HG02571 (cell line): ENCODE measurements around the gene DCAKD.

Experiments
- ATAC-seq: cut with Tn5 transposase; IDR thresholded peaks from one replicate; pipeline ENCODE4 v1.9.1; 2021; ENCODE audit warnings: mild to moderate bottlenecking, moderate library complexity; ENCODE audit not compliant: unreplicated experiment

Gene DCAKD

GRCh38 chr17:45006927-45007461 is 44.4 kb downstream of the DCAKD start:
- no peak for ATAC-seq

DNA sequence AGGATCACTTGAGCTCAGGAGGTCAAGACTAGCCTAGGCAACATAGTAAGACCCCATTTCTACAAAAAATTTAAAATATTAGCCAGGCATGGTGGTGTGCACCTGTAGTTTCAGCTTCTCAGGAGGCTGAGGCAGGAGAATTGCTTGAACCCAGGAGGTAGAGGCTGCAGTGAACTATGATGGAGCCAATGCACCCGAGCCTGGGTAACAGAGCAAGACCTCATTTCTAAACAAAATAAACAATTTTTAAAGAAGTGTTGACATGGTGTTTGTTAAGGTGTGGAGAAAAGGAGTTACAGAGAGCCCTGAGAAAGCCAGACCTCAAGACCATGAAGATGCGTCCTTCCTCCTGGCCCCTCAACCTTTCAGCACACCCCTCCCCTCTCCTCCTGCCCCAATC is 45.7 kb downstream of the DCAKD start:
- no peak for ATAC-seq

- ATAC-seq, result no peak
Measured at GRCh38 chr17:45004388-45004787, 47.0 kb downstream of the DCAKD start.

- no peak for ATAC-seq
Measured at GRCh38 chr17:45003877-45004276, 47.6 kb downstream of the DCAKD start.

DNA sequence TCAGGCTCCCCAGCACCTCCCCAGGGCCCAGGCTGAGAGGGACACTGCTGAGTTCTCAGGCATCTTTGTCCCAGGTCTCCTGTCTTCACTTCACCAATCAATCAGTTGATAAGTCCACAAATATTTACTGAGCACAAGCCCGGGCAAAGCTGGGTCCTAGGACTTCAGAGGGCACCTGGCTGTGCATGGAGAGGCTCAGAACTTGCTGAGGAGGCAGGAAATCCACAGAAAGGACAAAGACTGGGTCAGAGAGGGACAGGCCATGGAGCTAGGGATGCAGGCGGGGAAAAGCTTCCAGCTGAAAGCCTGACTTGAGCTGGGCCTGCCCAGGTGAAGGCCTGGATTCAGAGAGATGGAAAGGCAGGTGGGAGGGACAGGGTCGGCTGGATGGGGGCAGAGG is 50.1 kb downstream of the DCAKD start:
- no peak for ATAC-seq

DNA sequence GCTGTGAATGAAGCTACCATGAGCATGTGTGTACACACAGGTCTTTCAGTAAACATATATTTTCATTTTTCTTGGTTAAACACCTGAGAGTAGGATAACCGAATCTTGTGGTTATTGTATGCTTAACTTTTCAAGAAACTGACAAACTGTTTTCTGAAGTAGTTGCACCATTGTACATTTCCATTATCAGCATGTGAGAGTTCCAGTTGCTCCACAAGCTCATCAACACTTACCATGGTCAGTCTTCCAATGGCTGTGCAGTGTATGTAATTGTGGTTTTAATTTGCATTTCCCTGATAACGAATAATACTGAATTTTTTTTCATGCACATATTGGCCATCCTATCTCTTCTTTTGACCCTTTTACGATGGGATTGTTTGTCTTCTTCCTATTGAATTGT is 52.0 kb downstream of the DCAKD start:
- ATAC-seq, result no peak

DNA sequence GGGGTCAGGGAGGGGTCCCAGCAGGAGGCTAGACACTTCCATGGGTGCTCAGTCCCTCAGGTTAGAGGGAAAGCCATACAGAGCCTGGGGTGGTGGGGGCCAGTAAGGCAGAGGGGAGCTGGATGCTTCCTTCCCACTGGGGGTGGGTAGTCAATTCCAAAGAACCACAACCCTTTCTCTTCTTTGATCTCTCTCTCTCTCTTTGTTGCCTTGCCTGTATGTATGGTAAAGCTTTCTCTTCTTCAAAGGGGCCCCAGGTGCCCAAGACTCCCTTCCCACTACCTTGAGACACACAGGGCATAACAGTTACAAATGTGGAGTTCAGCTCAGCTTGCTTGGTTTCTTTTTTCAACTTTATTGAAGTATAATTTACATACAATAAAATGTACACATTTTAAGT is 52.8 kb downstream of the DCAKD start:
- no peak for ATAC-seq

DNA sequence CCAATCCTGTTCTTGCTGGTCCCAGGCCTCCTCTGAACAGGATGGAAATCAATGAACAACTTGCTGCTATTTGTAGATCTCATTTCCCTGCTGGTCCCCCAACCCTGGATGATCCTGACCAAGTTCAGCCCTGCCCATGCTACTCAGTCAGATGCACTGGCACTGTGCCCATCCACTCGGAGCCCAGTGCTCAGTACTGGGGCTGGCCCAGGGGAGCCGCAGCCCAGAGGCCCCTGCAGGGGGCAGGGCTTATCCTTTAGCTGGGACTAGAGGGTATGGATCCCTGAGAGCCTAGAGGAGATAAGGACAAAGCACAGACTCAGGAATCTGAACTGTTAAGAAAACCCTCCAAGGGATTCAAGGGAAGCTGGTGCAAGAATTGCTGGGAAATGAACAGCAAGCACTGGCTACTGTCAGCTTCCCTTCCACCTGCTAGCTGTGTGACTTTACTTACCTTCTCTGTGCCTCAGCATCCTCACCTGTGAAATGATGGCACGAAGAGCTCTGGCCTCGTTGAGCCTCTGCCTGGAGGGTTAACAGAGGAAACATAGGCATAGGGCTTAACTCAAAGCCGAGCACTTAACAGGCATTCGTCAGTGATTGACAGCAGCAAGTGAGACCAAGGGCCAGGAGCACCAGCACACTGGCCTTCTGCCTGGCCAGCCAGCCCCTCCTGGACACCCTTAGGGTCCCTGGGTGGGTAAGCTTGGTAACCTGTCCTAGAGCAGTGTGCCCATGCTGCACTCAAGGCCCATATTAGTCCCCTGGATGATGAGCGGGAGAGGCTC is 53.5 kb downstream of the DCAKD start:
- ATAC-seq, result no peak

- ATAC-seq, result no peak
Measured at GRCh38 chr17:44996304-44996703, 55.1 kb downstream of the DCAKD start.

DNA sequence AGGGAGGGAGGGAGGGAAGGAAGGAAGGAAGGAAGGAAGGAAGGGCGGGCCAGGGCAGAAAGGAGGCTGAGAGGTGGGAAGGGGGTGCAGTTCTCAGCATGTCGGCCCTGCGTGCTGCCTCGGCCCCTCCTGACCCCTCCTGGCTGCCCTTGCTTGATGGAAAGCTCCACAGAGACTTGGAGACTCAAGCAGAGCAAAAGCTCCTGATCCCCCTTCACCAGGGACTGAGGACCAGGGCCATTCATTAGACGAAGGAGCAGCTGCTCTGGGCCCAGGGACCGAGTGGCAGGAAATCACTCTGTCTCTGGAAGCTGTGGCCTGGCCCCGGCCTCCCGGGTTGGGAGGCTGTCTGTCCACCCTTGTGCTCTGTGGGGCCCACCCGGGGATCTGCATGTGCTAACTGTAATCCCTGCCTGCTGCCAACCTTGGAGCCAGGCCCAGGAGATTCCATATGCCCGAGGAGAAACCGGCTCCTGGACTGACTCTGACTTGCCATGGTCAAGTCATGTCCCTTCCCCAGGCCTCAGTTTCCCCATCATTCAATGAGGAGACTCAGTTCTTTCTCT is 55.9 kb downstream of the DCAKD start:
- no peak for ATAC-seq

GRCh38 chr17:44992242-44992939 is 59.0 kb downstream of the DCAKD start:
- ATAC-seq, result no peak

GRCh38 chr17:44990994-44991393 is 60.4 kb downstream of the DCAKD start:
- ATAC-seq, result no peak

DNA sequence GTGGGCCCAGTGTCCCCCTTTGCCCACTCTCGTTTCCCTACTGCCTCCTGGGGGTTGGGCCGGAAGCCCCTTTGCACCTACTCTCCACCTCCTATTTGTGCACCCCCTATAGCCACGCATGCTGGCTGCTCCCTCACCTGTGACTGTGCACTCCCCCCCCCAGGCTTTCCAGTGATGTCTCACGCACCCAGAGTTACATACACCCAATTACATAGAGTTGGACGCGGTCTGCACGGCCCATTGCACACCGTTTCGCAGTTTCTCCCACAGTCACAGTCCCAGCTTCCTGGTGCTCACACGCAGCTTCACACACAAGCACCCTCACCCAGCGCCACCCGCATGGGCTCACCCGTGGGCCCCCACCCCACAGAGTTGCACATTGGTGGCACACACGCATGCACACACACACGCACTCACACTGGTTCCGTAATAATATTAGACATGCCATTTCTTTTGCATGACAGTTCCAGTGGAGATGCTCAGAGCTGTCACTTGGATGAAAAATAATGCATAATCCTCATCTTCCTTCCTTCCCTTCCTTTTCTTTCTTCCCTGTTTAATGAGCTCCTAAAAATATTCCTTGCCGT is 61.8 kb downstream of the DCAKD start:
- no peak for ATAC-seq

DNA sequence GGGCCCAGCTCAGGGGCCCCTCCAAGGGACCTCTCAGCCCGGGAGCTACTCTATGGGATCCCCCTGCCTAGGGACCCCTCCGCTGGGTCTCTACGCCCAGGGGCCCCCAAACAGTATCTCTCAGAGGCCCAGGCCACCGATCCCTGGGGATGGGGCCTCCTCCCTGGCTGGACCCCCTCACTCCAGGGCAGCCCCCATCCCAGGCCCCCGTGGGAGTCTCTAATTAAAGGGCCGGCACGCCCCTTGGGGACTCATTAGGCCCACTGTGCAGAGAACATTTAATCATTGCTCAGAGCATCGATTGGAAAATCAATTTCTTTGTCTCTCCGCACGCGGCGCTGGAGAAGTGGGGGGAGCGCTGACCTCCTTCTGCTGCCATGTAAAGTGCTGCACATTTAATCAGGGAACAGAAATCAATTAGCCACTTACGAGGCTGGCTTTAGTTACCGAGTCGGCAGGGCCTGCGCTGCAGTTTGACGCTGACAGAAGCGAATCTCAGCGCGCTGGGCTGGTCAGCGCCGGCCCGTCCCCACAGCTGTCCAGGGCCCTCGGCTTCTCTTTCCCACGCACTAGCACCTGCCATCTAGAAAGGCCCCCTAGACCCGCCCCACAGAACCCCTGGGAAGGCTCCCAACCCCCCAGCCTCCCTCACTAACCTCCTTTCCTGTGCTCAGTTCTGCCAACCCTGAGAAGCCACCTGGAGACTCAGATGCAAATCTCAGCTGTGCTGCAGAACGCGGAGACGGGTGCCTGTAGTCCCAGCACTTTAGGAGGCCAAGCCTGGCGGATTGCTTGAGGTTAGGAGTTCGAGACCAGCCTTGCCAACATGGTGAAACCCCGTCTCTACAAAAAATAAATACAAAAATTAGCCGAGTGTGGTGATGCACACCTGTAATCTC is 63.1 kb downstream of the DCAKD start:
- no peak for ATAC-seq

DNA sequence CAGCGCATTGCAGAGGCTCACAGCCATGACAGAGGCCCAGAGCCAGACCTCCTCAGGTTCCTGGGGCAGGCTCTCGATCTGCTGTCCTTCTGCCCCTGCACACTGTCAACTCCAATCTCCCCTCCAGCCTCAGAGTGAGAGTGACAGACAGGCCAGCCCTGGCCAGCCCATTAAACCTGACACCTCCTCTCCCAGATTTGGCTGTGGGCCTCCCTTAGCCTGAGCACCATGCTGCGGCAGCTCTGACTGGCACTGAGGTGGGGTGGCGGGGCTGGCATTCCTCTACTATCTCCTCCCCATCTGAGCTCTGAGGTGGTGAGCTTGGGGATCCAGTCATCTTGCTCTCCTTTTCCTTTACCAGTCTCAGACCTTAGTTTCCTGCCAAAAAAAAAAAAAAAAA is 67.9 kb downstream of the DCAKD start:
- no peak for ATAC-seq

DNA sequence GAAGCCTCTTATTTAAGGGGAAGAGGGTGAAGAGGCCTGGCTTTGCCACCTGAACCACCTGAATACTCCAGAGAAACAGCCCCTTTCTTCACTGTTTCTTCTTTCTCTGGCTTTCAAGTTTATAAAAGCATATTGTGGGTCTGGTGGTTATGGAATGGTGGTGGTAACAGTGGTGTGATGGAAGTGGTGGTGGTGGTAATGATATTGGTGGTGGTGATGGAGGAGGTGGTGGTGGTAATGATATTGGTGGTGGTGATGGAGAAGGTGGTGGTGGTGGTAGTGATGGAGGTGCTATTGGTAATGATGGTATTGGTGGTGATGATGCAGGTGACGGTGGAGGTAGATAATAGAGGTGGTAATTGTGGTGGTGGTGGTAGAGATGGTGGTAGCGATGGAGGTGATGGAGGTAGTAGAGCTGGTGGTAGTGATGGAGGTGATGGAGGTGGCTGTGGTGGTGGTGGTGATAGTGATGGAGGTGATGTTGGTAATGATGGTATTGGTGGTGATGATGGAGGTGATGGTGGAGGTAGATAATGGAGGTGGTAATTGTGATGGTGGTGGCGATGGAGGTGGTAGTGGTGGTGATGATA is 69.2 kb downstream of the DCAKD start:
- no peak for ATAC-seq

- ATAC-seq, result no peak
Measured at GRCh38 chr17:44981221-44981968, 70.0 kb downstream of the DCAKD start.

DNA sequence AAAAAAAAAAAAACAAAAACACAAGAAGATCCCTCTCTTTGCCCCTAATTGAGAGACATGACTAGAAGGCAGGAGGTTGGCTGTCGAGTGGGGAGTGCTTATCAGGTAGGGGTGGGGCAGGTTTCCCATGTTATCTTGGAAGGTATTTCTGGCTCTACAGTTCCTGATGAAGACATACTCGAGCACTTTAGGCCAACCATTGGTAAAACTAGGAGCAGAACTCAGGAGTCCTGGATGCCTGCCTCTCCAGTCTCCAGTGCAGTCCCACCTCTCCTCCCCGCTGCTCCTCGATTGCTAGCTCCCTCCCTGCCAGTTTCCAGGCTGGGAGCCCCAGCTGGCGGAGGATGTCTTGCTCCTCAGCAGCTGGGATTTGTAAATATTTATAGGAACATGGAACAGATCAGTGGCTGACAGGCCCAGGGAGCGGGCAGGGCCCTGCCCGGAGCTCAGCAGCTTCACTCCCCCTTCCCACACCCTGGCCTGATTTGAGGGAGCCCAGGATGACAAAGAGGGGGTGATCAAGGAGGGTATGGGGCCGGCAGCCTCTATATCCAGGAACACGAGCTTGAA is 71.9 kb downstream of the DCAKD start:
- ATAC-seq, result no peak

GRCh38 chr17:44978807-44979206 is 72.6 kb downstream of the DCAKD start:
- ATAC-seq, result no peak
